NB4 (cell line): ENCODE results near the gene OTX2.

Experiments
- DNase-seq: peaks from one replicate; pipeline ENCODE4 v3.0.0; 2010; ENCODE audit warnings: low read depth
- H3K4me3 ChIP-seq: one replicate; pipeline ENCODE4 v1.5.1; 2011; ENCODE audit warnings: mild to moderate bottlenecking, low read depth, low read length, moderate library complexity
- MYC ChIP-seq: IDR thresholded peaks from 2 replicates; pipeline ENCODE4 v1.6.1; 2011; ENCODE audit warnings: low read depth, low read length
- POLR2A ChIP-seq: IDR thresholded peaks from 2 replicates; pipeline ENCODE4 v1.6.1; 2011; ENCODE audit warnings: mild to moderate bottlenecking; ENCODE audit not compliant: insufficient read length; ENCODE audit errors: extremely low read depth
- TF ChIP-seq, protein P1 (sequence below): IDR thresholded peaks from 2 replicates; pipeline ENCODE4 v1.6.1; 2011; ENCODE audit warnings: low read depth, low read length
- TF ChIP-seq, protein P2 (sequence below): IDR thresholded peaks from one replicate; pipeline ENCODE4 v1.5.1; 2012; ENCODE audit warnings: low read depth, low read length

Gene OTX2

DNA sequence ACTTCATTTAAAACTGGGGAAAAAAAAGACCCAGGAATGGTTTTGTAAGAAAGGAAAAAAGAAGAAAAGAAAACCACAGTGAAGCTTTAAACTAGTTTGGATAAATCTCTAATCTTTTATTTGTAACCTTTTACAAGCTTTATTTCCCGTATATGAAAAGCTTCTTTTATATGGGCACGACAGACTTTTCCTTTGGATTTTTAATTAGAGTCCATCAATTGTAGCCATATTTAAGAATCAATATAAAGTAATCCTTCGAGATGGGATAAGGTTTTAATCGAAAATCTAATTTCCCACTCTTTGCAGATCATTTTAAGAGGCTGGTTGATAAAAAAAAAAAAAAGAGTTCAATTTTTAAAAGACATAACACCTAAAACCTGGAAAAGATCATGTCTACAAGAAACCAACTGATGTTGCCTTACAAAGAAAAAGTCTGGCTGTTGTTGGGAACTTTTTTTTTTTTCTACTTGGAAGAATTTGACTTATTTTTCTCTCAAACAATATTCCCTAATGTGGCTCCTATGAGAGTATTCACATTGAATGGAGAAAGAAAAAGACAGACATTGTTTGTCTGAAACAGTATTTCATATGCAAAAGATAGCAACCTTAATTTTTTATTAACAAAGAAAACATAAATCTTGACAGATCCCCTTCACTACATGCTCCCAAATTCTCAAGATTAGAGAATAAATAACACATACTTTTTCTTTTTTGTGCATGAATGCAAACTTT lies 4.9 kb upstream of the OTX2 start:
- no peak overlapping the region for H3K4me3 ChIP-seq
- DNase-seq: no peak
- TF ChIP-seq, protein P1, sequence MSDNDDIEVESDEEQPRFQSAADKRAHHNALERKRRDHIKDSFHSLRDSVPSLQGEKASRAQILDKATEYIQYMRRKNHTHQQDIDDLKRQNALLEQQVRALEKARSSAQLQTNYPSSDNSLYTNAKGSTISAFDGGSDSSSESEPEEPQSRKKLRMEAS: no peak
- TF ChIP-seq, protein P2, sequence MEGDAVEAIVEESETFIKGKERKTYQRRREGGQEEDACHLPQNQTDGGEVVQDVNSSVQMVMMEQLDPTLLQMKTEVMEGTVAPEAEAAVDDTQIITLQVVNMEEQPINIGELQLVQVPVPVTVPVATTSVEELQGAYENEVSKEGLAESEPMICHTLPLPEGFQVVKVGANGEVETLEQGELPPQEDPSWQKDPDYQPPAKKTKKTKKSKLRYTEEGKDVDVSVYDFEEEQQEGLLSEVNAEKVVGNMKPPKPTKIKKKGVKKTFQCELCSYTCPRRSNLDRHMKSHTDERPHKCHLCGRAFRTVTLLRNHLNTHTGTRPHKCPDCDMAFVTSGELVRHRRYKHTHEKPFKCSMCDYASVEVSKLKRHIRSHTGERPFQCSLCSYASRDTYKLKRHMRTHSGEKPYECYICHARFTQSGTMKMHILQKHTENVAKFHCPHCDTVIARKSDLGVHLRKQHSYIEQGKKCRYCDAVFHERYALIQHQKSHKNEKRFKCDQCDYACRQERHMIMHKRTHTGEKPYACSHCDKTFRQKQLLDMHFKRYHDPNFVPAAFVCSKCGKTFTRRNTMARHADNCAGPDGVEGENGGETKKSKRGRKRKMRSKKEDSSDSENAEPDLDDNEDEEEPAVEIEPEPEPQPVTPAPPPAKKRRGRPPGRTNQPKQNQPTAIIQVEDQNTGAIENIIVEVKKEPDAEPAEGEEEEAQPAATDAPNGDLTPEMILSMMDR: no peak

DNA sequence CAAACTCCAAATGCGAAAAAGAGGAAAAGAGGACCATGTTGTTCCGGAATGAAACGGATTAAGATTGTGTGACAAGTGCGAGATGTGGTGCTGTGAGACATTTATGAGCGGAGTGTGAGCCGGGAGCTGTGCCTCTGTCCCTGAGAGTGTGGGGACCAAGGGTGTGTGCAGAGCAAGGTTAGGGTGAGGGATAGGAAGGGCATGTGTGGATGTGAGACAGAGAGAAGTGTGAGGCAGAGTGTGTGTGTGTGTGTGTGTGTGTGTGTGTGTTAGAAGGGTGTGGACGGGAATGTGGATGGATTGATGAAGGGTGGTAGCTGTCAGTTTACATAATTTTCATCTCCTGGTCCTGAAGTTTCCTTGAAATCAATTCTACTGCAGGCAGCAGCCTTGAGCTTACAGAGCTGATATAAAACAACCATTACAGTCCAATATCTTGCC lies 4.3 kb upstream of the OTX2 start:
- DNase-seq: no peak
- TF ChIP-seq MYC: no peak
- TF ChIP-seq, protein P2: no peak
- no peak for TF ChIP-seq POLR2A
- TF ChIP-seq, protein P1: no peak
- no peak overlapping the region for H3K4me3 ChIP-seq

DNA sequence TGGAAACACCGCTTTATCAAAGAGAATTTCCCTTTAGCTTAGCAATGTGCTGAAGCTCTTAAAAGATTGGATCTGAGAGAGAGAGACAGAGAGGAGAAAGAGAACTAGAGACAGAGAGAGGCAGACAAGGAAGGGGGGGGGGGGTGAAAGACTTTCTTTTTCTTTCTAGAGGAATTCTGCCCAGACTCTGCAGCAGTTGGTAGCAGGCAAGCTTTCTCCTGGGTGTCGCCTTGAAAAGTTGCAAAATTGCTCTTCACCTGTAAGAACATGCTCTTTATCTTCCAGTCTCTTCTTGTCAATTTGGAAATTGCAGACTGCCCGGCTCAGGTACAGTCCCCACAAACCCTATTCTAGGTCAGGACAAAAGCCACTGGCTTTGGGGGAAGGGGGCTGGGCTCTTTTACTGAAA lies 2.9 kb upstream of the OTX2 start:
- no peak overlapping the region for H3K4me3 ChIP-seq
- TF ChIP-seq MYC: no peak
- TF ChIP-seq, protein P2: no peak
- TF ChIP-seq POLR2A: no peak
- TF ChIP-seq, protein P1: no peak
- DNase-seq: no peak

DNA sequence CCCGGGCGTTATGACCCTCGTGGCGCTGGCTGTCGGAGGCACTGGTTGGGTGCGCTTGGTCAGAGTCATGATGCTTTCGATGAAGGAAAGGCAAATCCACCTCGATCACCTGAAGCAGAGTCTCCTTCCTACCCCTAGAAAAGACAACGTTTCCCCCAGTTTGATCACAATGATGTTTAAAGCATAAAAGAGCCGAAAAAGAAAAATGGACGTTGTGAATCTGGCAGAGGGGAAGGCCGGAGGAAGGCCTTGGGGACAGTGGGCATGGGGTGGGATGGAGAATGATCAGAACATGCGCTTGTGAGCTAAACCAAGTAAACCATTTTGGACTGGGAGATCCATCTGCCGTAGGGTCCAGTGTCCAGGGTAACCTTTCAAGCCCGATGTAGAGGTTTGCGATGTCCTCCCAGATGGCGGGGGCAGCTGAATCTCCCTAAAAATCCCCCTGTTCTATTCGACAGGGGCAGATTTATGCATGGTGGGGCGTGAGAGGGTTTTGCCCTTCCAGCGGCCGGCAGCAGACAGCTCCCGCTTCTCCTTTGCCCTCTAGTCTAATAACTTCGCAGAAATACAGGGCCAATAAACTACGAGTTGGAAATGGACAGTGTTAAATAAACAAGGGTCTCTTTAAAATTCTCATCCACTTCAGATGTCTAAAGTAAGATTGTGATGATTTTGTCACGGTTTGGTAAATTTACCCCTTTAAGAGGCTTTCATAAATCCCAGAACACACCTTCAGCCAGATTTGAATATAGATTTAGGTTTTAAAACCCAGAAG lies 2.3 kb upstream of the OTX2 start:
- no peak for TF ChIP-seq MYC
- TF ChIP-seq, protein P2: no peak
- TF ChIP-seq, protein P1: no peak
- no peak for TF ChIP-seq POLR2A
- no peak overlapping the region for H3K4me3 ChIP-seq
- DNase-seq: no peak

DNA sequence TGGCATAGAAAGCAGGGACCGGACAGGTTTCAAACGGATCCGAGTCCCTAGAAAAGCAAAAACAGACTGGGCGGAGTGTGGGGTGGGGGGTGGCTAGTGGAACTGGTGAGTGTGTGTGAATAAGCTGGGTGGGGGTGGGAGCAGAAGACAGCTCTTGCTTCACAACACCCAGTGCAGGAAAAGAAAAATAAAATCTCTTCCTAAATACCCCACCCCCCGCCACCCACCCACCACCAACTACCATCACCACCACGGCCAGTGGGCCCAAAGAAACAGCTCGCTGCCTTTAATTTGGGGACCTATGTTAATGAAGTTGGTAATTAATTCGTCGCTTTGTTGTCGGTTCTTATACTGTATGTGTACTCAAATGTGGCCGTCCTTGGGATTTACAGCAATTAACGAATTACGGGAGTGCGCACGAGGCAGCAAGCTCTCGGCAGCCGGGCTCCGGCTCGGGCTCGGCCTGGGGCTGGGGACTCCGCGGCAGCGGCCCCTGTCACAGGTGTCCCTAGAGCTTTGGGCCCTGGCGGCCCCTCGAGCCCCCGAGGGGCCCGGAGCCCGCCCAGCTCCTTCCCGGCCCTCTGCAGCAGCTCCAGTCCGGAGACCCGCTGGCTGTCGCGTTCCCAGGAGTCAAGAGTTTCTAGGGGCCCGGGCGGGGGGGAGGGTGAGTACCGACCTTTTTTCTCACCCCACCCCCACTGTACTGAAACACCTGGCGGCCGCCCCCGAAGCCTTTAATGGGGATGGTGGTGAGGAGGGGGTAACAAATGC lies 1.5 kb upstream of the OTX2 start:
- no peak for DNase-seq
- no peak overlapping the region for H3K4me3 ChIP-seq
- TF ChIP-seq MYC (no peak), POLR2A (no peak)
- TF ChIP-seq, protein P2: no peak
- TF ChIP-seq, protein P1: no peak
